Muscle layer of colon (tissue), 2 donors: Measurements from ENCODE around the gene KCTD2.
A peak's percentile ranks its signal among the peaks of the same experiment; 100 is the strongest.

Experiments used
- H3K27ac ChIP-seq: one replicate; pipeline ENCODE4 v1.7.0; 2013; ENCODE audit warnings: low read depth, mild to moderate bottlenecking, low read length, moderate library complexity
- H3K27me3 ChIP-seq, 2 donors: one replicate each; pipeline ENCODE4 v1.7.0; 2013; ENCODE audit warnings: low read length in 2 of 2, mild to moderate bottlenecking in 2 of 2; ENCODE audit not compliant: insufficient read depth in 2 of 2, control insufficient read depth in 1 of 2
- H3K36me3 ChIP-seq: one replicate; pipeline ENCODE4 v1.7.0; 2013; ENCODE audit warnings: mild to moderate bottlenecking, low read length; ENCODE audit not compliant: insufficient read depth
- H3K4me1 ChIP-seq: one replicate; pipeline ENCODE4 v1.7.0; 2013; ENCODE audit warnings: mild to moderate bottlenecking, low read length; ENCODE audit not compliant: insufficient read depth
- H3K4me3 ChIP-seq, 2 donors: one replicate each; pipeline ENCODE4 v1.7.0; 2013; ENCODE audit warnings: low read length in 2 of 2, low read depth in 1 of 2, mild to moderate bottlenecking in 1 of 2, moderate library complexity in 1 of 2
- H3K9ac ChIP-seq: one replicate; pipeline ENCODE4 v1.7.0; 2013; ENCODE audit warnings: low read length
- H3K9me3 ChIP-seq: one replicate; pipeline ENCODE4 v1.7.0; 2013; ENCODE audit warnings: mild to moderate bottlenecking, low read length
- donor health status: abdominal sarcoma.
- donor health status: Adenocarcinoma of cecum.

KCTD2 gene

DNA sequence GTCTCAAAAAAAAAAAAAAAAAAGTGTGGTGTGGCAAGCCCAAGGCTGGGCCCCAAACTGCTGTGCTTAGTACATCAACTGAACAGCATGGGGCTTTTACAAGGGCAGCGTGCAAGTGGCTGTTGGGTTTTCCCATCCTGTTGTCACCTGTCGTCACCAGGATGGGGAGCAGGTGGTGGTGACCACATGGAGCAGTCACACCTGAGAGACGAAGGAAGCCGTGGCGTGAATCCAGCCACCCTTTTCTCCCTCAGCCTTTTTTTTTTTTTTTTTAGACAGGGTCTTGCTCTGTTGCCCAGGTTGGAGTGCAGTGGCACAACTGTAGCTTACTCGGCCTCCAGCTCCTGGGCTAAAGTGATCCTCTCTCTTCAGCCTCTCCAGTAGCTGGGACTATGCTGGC, 38.7 kb upstream of the KCTD2 start:
- Histone ChIP-seq H3K4me1 (peaks cover 24% of the 10 kb centered on the region), H3K9me3 (no peaks in the 10 kb centered on the region), H3K27me3 (no peaks in the 10 kb centered on the region), H3K9ac (no peak overlapping the region), H3K27ac (no peak overlapping the region), H3K36me3 (no peaks in the 10 kb centered on the region), H3K4me3 (no peak overlapping the region)

DNA sequence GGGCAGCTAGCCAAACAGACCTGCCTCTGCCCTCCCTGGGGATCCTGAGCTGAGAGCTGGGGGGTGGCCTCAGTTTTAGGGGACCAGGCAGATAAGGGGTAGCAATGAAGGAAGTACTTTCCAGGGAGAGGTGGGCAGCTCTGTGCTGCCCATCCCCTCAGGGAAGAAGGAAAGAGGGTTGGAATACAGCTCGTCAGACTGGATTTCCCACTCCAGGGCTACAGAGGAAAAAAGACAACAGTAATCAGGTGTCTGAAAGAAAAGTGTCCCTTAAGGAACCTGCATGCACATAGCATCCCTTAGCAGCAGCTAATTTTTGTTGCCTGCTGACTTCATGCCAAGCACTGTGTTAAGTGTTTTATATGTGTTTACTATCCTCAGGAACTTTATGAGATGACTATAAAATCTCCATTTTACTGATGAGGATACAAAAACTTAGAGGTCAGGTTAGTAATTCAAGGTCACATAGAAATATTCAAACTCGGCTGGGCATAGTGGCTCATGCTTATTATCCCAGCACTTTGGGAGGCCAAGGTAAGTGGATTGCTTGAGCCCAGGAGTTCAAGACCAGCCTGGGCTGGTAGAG, 37.8 kb upstream of the KCTD2 start:
- H3K27ac ChIP-seq, result no peak overlapping the region
- peaks cover 30% of the 10 kb centered on the region for H3K4me1 ChIP-seq
- H3K36me3 ChIP-seq, result no peaks in the 10 kb centered on the region
- no peak overlapping the region for H3K9ac ChIP-seq
- H3K4me3 ChIP-seq, result no peak overlapping the region
- H3K27me3 ChIP-seq, result no peaks in the 10 kb centered on the region
- no peaks in the 10 kb centered on the region for H3K9me3 ChIP-seq

DNA sequence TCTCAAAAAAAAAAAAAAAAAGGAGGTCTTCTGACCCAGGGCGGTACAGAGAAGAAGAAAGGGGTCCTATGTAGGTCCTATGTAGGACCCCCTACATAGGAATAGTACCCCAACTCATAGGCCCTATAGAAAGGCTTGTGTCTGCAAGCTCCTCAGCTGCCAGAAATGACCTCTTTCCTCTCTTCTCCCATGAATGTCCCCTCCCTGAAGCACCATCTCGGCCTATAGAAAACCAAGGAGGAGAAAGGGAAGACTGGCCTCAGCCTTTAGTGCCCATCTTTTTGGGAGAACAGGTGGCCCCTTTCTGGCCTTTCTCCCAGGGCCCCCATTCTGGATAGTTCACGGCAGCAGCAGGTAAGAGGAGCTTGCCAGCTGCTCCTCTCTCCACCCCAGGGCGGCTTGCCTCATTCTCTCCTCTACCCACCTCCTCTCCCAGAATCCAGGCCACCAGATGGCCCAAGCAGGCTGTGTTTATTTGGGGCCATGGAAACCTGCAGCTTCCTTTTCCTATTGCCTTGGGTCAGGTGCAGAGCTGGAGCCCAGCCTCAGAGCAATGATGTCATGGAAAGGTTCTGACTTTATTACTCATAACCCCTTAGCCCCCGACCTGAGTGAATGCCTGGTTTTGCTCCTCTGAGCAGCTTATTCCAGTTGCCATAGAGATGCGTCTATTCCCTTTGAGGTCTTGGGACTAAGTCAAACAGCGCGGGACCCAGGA, 36.2 kb upstream of the KCTD2 start:
- H3K9me3 ChIP-seq, result no peaks in the 10 kb centered on the region
- H3K36me3 ChIP-seq, result no peaks in the 10 kb centered on the region
- H3K9ac ChIP-seq, result peak overlapping the region; percentile 90
- H3K27me3 ChIP-seq, result no peaks in the 10 kb centered on the region
- peaks cover 30% of the 10 kb centered on the region for H3K4me1 ChIP-seq
- peak overlapping the region; percentile 76 to 96 for H3K4me3 ChIP-seq
- H3K27ac ChIP-seq, result peak overlapping the region; percentile 100

DNA sequence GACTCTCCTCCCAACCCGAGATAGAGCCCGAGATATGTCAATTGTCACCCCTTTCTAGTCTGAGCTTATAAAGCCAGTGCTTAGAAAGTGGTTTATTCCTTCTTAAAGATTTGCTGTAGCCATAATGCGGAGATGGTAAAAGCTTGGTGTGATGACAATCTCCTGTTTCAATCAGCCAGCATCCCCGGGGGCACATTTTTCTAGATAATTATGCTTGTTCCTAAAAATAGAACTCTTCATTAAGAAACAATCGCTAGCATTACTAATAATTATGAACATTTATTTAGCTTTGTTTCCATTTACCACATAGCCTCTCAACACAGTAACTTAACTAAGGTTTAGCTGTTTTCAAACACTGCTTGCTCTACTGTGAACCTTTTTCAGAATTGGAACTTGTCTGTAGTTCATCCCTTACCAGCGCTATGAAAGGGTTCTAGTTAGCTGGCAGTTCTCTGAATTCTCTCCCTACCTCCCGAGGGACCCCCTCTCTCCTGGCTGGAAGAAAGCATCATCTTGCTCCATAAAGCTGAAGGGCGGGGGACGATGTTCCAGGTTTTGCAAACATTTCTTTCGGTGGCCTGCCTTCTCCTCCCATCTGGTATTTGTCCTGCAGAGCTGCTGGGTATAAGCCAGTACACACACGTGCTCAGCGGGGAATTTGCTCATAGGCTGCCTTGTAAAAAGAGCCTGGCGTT, 35.5 kb upstream of the KCTD2 start:
- peak overlapping the region; percentile 76 to 96 for H3K4me3 ChIP-seq
- no peaks in the 10 kb centered on the region for H3K27me3 ChIP-seq
- no peaks in the 10 kb centered on the region for H3K9me3 ChIP-seq
- H3K9ac ChIP-seq, result peak overlapping the region; percentile 90
- peak overlapping the region; percentile 100 for H3K27ac ChIP-seq
- peaks cover 30% of the 10 kb centered on the region for H3K4me1 ChIP-seq
- H3K36me3 ChIP-seq, result peaks cover 5% of the 10 kb centered on the region

DNA sequence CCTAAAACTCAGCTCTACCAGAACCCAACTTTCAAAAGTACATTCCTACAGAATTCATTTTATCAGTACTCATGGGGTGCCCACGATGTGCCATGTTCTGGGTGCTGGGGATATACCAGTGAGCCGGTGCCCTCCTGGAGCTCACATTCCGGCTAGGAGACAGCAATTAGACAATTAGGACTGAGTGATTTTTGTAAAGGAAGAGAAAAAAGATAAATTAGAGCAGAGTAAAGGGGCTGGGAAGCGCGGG, 35.0 kb upstream of the KCTD2 start:
- Histone ChIP-seq H3K9me3 (no peaks in the 10 kb centered on the region), H3K4me1 (peaks cover 30% of the 10 kb centered on the region), H3K9ac (peak overlapping the region; percentile 90), H3K36me3 (peaks cover 7% of the 10 kb centered on the region), H3K27me3 (no peaks in the 10 kb centered on the region), H3K4me3 (peak overlapping the region; percentile 76 to 96), H3K27ac (peak overlapping the region; percentile 100)

DNA sequence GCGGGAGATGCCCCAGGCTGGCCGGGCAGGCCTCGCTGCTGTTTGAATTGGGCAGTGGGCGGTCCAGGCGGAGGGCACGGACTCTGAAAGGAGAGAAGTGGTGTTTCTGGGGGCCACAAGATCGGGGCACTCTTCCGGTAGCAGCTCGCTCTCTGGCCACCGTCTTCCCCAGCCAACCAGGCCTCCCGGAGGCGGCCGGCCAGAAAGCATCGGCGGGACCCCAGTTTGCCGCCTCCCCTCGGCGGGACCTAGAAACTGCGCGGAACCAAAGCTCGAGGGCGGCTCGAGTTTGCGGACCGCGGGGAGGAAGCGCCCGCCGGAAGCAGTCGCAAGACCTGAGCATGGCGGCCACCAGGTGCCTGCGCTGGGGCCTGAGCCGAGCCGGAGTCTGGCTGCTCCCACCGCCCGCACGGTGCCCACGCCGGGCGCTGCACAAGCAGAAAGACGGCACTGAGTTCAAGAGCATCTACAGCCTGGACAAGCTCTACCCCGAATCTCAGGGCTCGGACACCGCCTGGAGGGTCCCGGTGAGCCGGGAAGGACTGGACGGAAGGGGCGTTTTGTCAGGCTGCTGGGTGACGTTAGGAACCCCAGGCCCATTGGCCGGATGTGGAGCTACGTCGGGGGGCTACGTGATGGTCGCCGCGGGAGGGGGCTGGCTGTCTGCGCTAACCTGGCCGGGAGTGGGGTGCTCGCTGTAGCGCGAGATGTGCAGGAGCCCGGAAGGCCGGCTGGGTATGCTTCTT, 34.5 kb upstream of the KCTD2 start, which contains the start of gene MRPL58:
MRPL58 (plus strand) TSS at position 325 of the 746 bp plus-strand sequence; CDS start at position 342, 17 bp downstream.
- H3K27me3 ChIP-seq, result no peaks in the 10 kb centered on the region
- peaks cover 7% of the 10 kb centered on the region for H3K36me3 ChIP-seq
- H3K4me3 ChIP-seq, result peak within 1 kb of the TSS; percentile 76 to 96
- H3K27ac ChIP-seq, result peak within 1 kb of the TSS; percentile 100
- H3K4me1 ChIP-seq, result peaks cover 30% of the 10 kb centered on the region
- H3K9me3 ChIP-seq, result no peaks in the 10 kb centered on the region
- peak within 1 kb of the TSS; percentile 90 for H3K9ac ChIP-seq

DNA sequence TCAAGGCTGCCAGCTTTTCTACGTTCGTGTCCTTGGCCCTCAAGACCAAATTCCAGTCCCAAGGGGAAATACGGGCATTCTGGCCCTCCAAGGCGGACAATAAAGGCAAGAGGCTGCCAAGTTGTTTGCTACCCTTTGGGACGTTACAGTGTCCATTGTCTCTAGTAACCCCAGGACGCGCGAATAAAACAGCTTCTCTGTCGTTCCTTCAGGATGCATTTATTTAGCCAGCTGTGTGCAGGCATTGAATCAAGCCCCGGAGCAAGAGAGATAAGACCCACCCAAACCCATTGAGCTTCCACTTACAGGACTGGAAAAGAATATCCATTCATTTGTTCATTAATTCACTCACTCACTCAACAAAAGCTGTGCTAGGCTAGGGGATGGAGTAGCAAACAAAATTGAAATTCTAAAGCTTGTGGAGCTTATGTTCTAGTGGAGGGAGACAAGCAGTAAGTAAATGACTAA, 33.9 kb upstream of the KCTD2 start:
- H3K9me3 ChIP-seq, result no peaks in the 10 kb centered on the region
- H3K4me3 ChIP-seq, result peak overlapping the region; percentile 76 to 96

DNA sequence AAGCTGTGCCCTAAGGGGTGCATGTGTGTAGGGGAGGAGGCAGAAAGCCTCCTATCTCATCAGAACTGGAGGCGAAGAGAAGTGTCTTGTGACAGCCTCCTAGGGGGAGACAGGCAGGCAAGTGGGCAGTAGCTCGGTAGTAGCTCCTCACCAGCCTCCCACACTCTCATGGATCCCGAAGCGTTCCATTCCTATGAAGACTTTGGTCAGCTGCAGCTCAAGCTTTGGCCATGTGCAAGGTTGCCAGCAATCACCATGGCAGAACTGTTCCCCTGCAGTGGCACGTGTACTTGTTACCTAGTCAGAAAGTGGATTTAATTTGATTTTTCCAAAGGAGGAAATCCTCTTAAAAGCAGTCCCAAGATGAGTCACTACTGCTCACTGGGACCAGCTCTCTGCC, 27.9 kb upstream of the KCTD2 start:
- peaks cover 33% of the 10 kb centered on the region for H3K36me3 ChIP-seq

More for the DNA sequence above, 33.9 kb upstream of the KCTD2 start:
- H3K9ac ChIP-seq, result peak overlapping the region; percentile 22
- H3K27ac ChIP-seq, result peak overlapping the region; percentile 100
- H3K36me3 ChIP-seq, result peaks cover 7% of the 10 kb centered on the region
- H3K27me3 ChIP-seq, result no peaks in the 10 kb centered on the region
- H3K4me1 ChIP-seq, result peaks cover 30% of the 10 kb centered on the region

DNA sequence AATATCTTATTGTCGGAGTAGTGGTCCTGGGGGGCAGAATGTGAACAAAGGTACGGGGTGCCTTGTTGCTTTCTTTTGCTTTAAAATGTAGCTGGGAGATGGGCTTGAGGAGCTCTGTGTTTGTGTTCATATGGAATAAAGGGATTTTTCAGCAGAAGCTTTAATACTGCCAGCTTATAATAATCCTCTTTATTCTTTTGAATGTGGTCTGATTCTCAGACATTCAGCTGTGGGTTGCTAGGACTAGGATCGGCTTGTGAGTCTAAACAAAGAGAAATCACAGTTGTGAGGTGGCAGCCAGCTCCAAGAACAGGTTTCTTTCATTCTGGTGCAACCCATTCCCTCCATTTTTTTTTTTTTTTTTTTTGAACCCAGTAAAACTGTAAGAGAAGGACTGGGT, 27.3 kb upstream of the KCTD2 start:
- Histone ChIP-seq H3K27ac (no peak overlapping the region), H3K36me3 (peaks cover 33% of the 10 kb centered on the region), H3K4me1 (no peaks in the 10 kb centered on the region), H3K4me3 (no peak overlapping the region), H3K9ac (no peak overlapping the region), H3K9me3 (no peaks in the 10 kb centered on the region), H3K27me3 (no peaks in the 10 kb centered on the region)

More for the DNA sequence above, 27.9 kb upstream of the KCTD2 start:
- H3K9ac ChIP-seq, result no peak overlapping the region
- no peaks in the 10 kb centered on the region for H3K4me1 ChIP-seq
- H3K4me3 ChIP-seq, result no peak overlapping the region
- no peak overlapping the region for H3K27ac ChIP-seq
- H3K27me3 ChIP-seq, result no peaks in the 10 kb centered on the region
- H3K9me3 ChIP-seq, result no peaks in the 10 kb centered on the region

DNA sequence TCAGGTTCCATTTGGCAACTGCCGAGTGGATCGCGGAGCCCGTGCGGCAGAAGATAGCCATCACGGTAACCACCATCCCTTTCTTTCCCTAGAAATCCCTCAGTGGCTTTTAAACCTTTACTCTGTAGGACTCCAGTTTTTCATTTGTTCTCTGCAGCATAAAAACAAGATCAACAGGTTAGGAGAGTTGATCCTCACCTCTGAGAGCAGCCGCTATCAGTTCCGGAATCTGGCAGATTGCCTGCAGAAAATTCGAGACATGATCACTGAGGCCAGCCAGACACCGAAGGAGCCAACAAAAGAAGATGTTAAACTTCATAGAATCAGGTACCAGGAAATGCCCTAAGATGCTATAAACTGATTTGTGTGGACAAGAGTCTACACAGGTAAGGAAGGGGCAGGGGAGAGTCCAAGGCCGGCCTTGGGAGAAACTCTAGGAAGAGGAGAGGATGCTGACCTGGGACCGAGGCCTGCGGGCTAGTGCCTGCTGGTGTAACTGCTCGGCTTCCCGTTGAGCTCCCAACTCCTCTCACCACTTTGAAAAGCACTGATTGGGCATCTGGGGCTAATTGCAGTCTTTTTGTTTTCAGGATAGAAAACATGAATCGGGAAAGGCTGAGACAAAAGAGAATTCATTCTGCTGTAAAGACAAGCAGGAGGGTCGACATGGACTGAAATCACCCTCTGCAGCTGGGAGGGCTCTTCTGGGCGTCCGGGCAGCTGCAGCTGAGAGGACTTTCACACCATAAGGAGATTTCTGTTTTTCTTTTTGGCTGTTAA, 26.5 kb upstream of the KCTD2 start:
- Histone ChIP-seq H3K27ac (no peak overlapping the region), H3K4me3 (no peak overlapping the region), H3K36me3 (peaks cover 33% of the 10 kb centered on the region), H3K9ac (no peak overlapping the region), H3K27me3 (no peaks in the 10 kb centered on the region), H3K9me3 (no peaks in the 10 kb centered on the region), H3K4me1 (no peaks in the 10 kb centered on the region)
